Calu3 (cell line): ENCODE data around the gene IL23R. TPM values are rescaled to one million over a fixed set of nuclear protein-coding genes. Genes with fewer than 3 reads are reported as not detected.

ENCODE experiments used
- BruUV-seq: library from RNA; stranded (reverse); fragments of 400-500 nt; replicated peaks from 2 replicates; lab custom pipeline; 2021; lab: Mats Ljungman, UMichigan
- CTCF ChIA-PET: fragments of 300-600 bp; sonication (Branson Sonifier 250); formaldehyde crosslinking; loops from one replicate; lab custom pipeline; 2022; ENCODE audit warnings: antibody characterized with exemption; lab: Charles Lee
- DNase-seq: peaks from one replicate; pipeline ENCODE4 v3.0.0; 2022
- H3K27ac Mint-ChIP-seq: one replicate; pipeline ENCODE4 v1.8.0; 2022; ENCODE audit warnings: mixed read lengths; ENCODE audit not compliant: unreplicated experiment
- H3K27me3 Mint-ChIP-seq: one replicate; pipeline ENCODE4 v1.8.0; 2022; ENCODE audit warnings: mixed read lengths; ENCODE audit not compliant: unreplicated experiment
- H3K36me3 Mint-ChIP-seq: one replicate; pipeline ENCODE4 v1.8.0; 2022; ENCODE audit warnings: mild to moderate bottlenecking, moderate library complexity, mixed read lengths; ENCODE audit not compliant: insufficient read depth, unreplicated experiment
- H3K4me1 Mint-ChIP-seq: one replicate; pipeline ENCODE4 v1.8.0; 2022; ENCODE audit warnings: mild to moderate bottlenecking, low read depth, mixed read lengths; ENCODE audit not compliant: unreplicated experiment
- H3K4me3 Mint-ChIP-seq: one replicate; pipeline ENCODE4 v1.8.0; 2022; ENCODE audit warnings: mild to moderate bottlenecking, low read depth, moderate library complexity, mixed read lengths; ENCODE audit not compliant: unreplicated experiment
- H3K9me3 Mint-ChIP-seq: one replicate; pipeline ENCODE4 v1.8.0; 2022; ENCODE audit warnings: low read depth, mixed read lengths; ENCODE audit not compliant: unreplicated experiment
- CTCF ChIP-seq: fragments of 200-600 bp; IDR thresholded peaks from one replicate; pipeline ENCODE4 v1.8.0; 2022; ENCODE audit warnings: antibody characterized with exemption; ENCODE audit not compliant: unreplicated experiment
- intact Hi-C: fragments of 100-400 bp; cut with micrococcal nuclease; formaldehyde crosslinking; loops from one replicate; pipeline ENCODE4 v1.10.0; 2022; ENCODE audit not compliant: unreplicated experiment
- total RNA-seq: library from RNA; stranded (reverse); gene quantifications from 2 replicates; pipeline ENCODE4 v1.2.3, GENCODE V29; 2022

IL23R gene
- total RNA-seq, 1 experiment from 2014 or later: not detected

DNA sequence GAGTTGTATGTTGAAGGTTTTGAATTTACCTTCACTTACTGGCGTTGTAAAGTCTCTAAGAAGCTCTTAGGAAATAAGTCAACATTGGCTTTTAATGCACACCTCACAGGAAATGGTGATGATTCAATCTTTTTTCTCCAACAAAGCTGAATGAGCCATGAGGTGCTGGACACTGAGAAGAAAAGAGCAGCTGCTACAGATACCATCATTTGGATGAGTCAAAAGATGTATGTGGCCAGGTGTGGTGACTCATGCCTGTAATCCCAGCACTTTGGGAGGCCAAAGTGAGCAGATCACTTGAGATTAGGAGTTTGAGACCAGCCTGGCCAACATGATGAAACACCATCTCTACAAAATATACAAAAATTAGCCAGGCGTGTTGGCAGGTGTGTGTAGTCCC is 3.3 kb upstream of the IL23R start:
- DNase-seq: no peak
- Mint-ChIP-seq H3K27ac (no peak overlapping the region), H3K4me1 (no peaks in the 10 kb centered on the region), H3K9me3 (no peaks in the 10 kb centered on the region), H3K36me3 (no peaks in the 10 kb centered on the region), H3K4me3 (no peak overlapping the region), H3K27me3 (peaks cover 3% of the 10 kb centered on the region)
- intact Hi-C loops: no loop called here
- TF ChIP-seq CTCF: no peak
- BruUV-seq: no TSS peak
- CTCF ChIA-PET: interaction anchor here (0.7 to 1.2 kb wide), 2 partner anchors 14 to 331 kb away, joined by 3 to 6 read pairs; no protein-coding TSS in a partner anchor

GRCh38 chr1:67165468-67166041 is 699 bp upstream of the IL23R start:
- no peaks in the 10 kb centered on the region for H3K9me3 Mint-ChIP-seq
- H3K4me3 Mint-ChIP-seq: no peak overlapping the region
- no TSS peak for BruUV-seq
- TF ChIP-seq CTCF: no peak
- no peak overlapping the region for H3K27ac Mint-ChIP-seq
- H3K4me1 Mint-ChIP-seq: no peaks in the 10 kb centered on the region
- CTCF ChIA-PET: no interaction called here
- H3K27me3 Mint-ChIP-seq: no peaks in the 10 kb centered on the region
- no peak for DNase-seq
- intact Hi-C loops: no loop called here
- H3K36me3 Mint-ChIP-seq: no peaks in the 10 kb centered on the region

GRCh38 chr1:67169496-67169895 is 3.2 kb downstream of the IL23R start:
- no peak overlapping the region for H3K4me3 Mint-ChIP-seq
- no peaks in the 10 kb centered on the region for H3K4me1 Mint-ChIP-seq
- no peaks in the 10 kb centered on the region for H3K36me3 Mint-ChIP-seq
- H3K27ac Mint-ChIP-seq: no peak overlapping the region
- no peak for TF ChIP-seq CTCF
- DNase-seq: no peak
- no peaks in the 10 kb centered on the region for H3K27me3 Mint-ChIP-seq
- BruUV-seq: no TSS peak
- CTCF ChIA-PET: interaction anchor here (0.5 to 1.1 kb wide), 2 partner anchors 21 to 1775 kb away, joined by 3 to 4 read pairs; no protein-coding TSS in a partner anchor
- intact Hi-C loops: no loop called here
- no peaks in the 10 kb centered on the region for H3K9me3 Mint-ChIP-seq

GRCh38 chr1:67169932-67170331 is 3.7 kb downstream of the IL23R start:
- Mint-ChIP-seq H3K4me3 (no peak overlapping the region), H3K27me3 (no peaks in the 10 kb centered on the region), H3K4me1 (no peaks in the 10 kb centered on the region), H3K36me3 (no peaks in the 10 kb centered on the region), H3K9me3 (no peaks in the 10 kb centered on the region), H3K27ac (no peak overlapping the region)
- intact Hi-C loops: no loop called here
- CTCF ChIA-PET: interaction anchor here (0.5 to 1.1 kb wide), 2 partner anchors 21 to 1774 kb away, joined by 3 to 4 read pairs; no protein-coding TSS in a partner anchor
- TF ChIP-seq CTCF: no peak
- BruUV-seq: no TSS peak
- no peak for DNase-seq
